Measurements from ENCODE around the gene SLC4A7.

SLC4A7 gene

DNA sequence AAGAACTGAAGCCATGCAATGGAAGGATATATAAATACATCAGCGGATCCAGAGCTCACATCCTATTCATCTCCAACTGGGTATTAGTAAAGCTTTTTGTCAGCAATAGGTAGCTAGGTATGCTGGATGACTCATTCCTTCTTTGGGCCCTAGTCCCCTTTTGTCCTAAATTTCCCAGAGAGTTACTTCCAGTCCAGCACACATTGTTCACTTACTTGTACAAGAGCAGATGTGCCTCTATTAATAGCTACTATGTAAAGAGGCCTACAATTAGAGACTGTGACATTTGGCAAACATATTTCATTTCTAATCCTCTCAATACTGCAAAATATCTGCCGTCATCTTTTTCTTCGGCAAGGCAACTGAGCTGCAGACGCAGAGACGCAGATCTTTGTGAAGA lies 1.7 kb upstream of the SLC4A7 start:
- Histone ChIP-seq H3K27me3 (ENCODE audit: control insufficient read depth, insufficient read depth, low read length) (no peaks in the 10 kb centered on the region), H3K9me3 (ENCODE audit: control insufficient read depth, insufficient read depth, low read length) (no peaks in the 10 kb centered on the region), H3K36me3 (ENCODE audit: control insufficient read depth, insufficient read depth, low read length) (no peaks in the 10 kb centered on the region), H3K4me3 (ENCODE audit: low read depth, low read length) (no peak overlapping the region), H3K4me1 (ENCODE audit: control insufficient read depth, insufficient read depth, low read length) (no peaks in the 10 kb centered on the region), H3K9ac (ENCODE audit: low read depth, low read length) (no peak overlapping the region)

DNA sequence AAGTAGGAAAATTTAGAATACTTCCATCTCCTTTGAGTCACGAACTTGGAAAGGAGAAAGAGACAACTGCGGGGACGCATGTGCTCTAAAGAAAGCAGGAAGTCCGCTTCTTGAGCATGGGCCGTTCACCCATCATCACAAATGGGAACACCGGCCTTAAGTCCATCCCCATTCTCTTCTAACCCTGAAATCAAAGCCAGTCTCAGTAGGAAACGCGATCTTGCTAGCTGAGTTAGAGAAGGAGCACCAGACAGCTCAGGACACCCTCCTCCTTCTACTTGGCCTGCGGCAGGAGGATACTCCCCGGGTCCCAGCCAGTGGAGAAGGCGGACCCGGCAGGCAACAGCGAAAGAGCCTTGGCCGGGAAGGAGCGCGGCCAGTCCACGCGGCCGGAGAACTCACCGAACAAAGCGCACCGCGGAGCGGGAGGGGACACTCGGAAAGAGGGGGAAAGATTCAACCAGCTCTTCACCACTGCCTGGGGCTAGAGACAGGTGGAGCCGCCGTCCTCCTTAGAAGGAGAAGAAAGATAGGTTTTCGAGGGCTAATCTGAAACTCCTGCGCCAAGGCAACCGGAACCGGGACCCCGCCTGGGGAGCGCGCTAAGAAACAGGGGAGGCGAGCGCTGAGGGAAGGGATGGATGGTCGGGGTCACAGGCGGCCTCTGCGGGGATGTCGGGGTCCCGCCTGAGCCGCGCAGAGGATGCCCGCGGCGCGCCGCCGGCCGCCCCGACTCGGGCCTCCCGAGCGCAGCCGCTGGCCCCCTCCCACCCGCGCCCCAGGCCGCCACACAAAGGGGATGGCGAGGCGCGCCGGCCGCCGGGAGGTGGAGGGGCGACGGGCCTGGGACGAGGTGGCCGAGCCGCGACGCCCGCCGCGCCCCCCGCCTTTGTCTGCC lies 818 bp downstream of the SLC4A7 start:
- H3K9ac ChIP-seq (ENCODE audit: low read depth, low read length): peak overlapping the region; percentile 89
- peak overlapping the region; percentile 94 for H3K4me3 ChIP-seq (ENCODE audit: low read depth, low read length)
- no peaks in the 10 kb centered on the region for H3K4me1 ChIP-seq (ENCODE audit: control insufficient read depth, insufficient read depth, low read length)
- H3K27me3 ChIP-seq (ENCODE audit: control insufficient read depth, insufficient read depth, low read length): no peaks in the 10 kb centered on the region
- no peaks in the 10 kb centered on the region for H3K9me3 ChIP-seq (ENCODE audit: control insufficient read depth, insufficient read depth, low read length)
- H3K36me3 ChIP-seq (ENCODE audit: control insufficient read depth, insufficient read depth, low read length): no peaks in the 10 kb centered on the region

DNA sequence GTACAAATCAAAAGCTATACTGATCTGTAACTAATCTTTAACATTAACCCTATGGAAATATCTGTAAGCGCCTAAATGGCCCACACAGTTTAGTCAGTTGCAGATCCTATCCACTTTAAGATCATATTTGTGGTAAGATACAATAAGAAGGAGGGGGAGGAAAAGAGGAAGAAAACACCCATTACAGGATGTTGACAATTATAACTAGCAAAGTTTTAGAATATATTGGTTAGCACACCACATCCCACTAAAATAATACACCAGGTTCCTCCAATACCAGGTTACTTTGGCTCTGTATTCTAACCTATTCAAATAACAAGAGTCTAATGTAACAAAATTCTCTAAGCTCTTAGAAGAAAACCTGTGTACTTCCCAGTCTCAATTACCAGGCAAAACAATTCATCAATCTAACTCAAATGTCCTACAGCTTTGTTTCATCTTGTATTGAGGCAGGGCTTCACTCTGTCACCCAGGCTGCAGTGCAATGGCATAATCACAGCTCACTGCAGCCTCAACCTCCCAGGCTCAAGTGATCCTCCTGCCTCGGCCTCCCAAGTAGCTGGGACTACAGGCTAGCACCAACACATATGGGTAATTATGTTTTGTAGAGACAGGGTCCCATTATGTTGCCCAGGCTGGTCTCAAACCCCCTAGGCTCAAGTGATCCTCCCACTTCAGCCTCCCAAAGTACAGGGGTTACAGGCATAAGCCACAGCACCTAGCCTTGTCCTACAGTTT lies 4.2 kb downstream of the SLC4A7 start:
- Histone ChIP-seq H3K4me1 (ENCODE audit: control insufficient read depth, insufficient read depth, low read length) (no peaks in the 10 kb centered on the region), H3K27me3 (ENCODE audit: control insufficient read depth, insufficient read depth, low read length) (no peaks in the 10 kb centered on the region), H3K9me3 (ENCODE audit: control insufficient read depth, insufficient read depth, low read length) (no peaks in the 10 kb centered on the region), H3K4me3 (ENCODE audit: low read depth, low read length) (no peak overlapping the region), H3K9ac (ENCODE audit: low read depth, low read length) (no peak overlapping the region), H3K36me3 (ENCODE audit: control insufficient read depth, insufficient read depth, low read length) (no peaks in the 10 kb centered on the region)

DNA sequence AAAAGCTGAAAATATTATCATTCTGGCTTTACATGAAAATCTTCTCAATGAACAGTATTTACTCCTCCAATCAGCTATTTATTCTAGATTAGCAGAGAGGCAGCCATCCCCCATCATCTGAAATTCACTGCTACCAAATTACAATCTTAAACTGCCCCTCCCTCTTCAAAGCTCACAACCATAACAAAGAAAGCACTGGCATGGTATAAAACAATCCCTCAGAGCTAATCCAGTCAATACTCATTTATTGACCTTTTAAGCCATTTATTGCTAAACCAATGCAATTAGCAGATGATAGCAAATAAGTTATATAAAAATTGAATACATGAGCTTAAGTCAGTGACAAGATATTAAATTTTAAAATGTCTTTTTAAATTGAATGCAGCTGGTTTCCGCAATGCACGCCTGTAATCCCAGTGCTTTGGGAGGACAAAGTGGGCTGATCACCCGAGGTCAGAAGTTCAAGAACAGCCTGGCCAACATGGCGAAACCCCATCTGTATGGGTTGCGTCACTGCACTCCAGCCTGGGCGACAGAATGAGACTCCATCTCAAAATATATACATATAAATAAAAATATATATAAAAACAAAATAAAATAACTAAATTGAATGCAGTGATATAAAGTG lies 12.1 kb downstream of the SLC4A7 start:
- no peak overlapping the region for H3K9ac ChIP-seq (ENCODE audit: low read depth, low read length)
- H3K4me3 ChIP-seq (ENCODE audit: low read depth, low read length): no peak overlapping the region
- H3K27me3 ChIP-seq (ENCODE audit: control insufficient read depth, insufficient read depth, low read length): no peaks in the 10 kb centered on the region
- no peaks in the 10 kb centered on the region for H3K9me3 ChIP-seq (ENCODE audit: control insufficient read depth, insufficient read depth, low read length)
- no peaks in the 10 kb centered on the region for H3K36me3 ChIP-seq (ENCODE audit: control insufficient read depth, insufficient read depth, low read length)
- peaks cover 3% of the 10 kb centered on the region for H3K4me1 ChIP-seq (ENCODE audit: control insufficient read depth, insufficient read depth, low read length)

DNA sequence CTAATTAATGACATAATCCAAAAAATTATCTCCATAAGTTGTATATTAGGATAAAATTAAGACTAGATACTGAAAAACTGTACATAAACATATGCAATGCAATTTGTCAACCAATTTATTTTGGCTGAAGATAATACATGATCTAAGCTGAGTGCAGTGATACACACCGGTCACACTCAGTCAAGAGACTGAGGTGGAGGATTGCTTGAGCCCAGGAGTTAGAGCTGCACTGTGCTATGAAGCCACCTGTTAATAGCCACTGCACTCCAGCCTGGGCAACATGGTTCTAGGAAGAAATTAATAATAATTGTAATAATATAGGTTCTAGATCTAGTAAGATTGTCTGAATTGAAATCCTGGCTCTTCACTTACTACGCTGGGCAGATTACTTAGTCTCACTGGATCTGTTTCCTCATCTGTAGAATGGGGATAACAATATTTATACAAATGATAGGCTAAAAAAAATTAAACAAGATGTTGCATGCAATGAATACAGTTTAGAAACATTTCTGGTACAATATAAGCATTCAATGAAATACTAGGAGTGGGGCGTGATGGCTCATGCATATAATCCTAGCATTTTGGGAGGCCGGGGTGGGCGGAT lies 15.8 kb downstream of the SLC4A7 start:
- H3K4me1 ChIP-seq (ENCODE audit: control insufficient read depth, insufficient read depth, low read length): peaks cover 3% of the 10 kb centered on the region
- no peaks in the 10 kb centered on the region for H3K36me3 ChIP-seq (ENCODE audit: control insufficient read depth, insufficient read depth, low read length)
- no peak overlapping the region for H3K9ac ChIP-seq (ENCODE audit: low read depth, low read length)

DNA sequence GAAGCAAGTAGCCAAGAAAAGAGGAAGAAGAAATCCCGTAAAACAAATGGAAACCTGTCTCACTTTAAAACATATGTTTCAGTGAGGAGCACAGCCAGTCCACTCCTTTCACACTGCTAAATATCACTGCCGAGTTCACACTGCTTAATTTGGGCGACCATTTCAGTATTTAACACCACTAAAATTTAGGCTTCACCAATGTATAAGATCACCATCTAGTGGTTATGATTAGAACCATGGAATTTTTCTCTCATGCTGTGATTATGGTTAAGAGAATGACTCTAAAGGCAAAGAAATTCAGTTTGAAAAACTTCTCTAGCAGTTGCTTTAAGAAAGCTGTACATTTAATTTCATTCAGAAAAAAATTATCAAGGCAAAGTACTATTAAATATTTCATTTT lies 16.6 kb downstream of the SLC4A7 start:
- peaks cover 3% of the 10 kb centered on the region for H3K4me1 ChIP-seq (ENCODE audit: control insufficient read depth, insufficient read depth, low read length)
- H3K9ac ChIP-seq (ENCODE audit: low read depth, low read length): no peak overlapping the region
- no peaks in the 10 kb centered on the region for H3K27me3 ChIP-seq (ENCODE audit: control insufficient read depth, insufficient read depth, low read length)
- no peaks in the 10 kb centered on the region for H3K9me3 ChIP-seq (ENCODE audit: control insufficient read depth, insufficient read depth, low read length)
- H3K36me3 ChIP-seq (ENCODE audit: control insufficient read depth, insufficient read depth, low read length): no peaks in the 10 kb centered on the region
- no peak overlapping the region for H3K4me3 ChIP-seq (ENCODE audit: low read depth, low read length)

More for the DNA sequence above, 15.8 kb downstream of the SLC4A7 start:
- H3K9me3 ChIP-seq (ENCODE audit: control insufficient read depth, insufficient read depth, low read length): no peaks in the 10 kb centered on the region
- H3K27me3 ChIP-seq (ENCODE audit: control insufficient read depth, insufficient read depth, low read length): no peaks in the 10 kb centered on the region
- no peak overlapping the region for H3K4me3 ChIP-seq (ENCODE audit: low read depth, low read length)

DNA sequence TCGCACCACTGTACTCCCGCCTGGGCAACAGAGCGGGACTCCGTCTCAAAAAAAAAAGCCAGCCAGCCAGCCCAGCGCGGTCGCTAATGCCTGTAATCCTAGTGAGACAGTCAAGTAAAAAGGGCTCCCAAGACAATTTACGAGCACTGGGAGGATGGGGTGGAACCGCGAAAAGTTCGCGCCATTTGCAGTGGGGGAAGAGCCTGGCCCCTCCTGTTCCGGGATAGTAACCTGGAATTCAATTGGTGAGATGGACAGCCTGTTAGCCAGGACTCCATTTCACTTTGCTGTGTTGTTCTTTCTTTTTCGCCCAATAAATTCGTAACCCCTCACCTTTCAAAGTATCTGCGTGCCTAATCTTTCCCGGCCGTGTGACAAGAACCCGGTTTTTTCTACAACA lies 19.5 kb downstream of the SLC4A7 start:
- H3K4me1 ChIP-seq (ENCODE audit: control insufficient read depth, insufficient read depth, low read length): peaks cover 3% of the 10 kb centered on the region
- no peaks in the 10 kb centered on the region for H3K9me3 ChIP-seq (ENCODE audit: control insufficient read depth, insufficient read depth, low read length)
- no peak overlapping the region for H3K9ac ChIP-seq (ENCODE audit: low read depth, low read length)
- H3K27me3 ChIP-seq (ENCODE audit: control insufficient read depth, insufficient read depth, low read length): no peaks in the 10 kb centered on the region
- no peaks in the 10 kb centered on the region for H3K36me3 ChIP-seq (ENCODE audit: control insufficient read depth, insufficient read depth, low read length)
- H3K4me3 ChIP-seq (ENCODE audit: low read depth, low read length): no peak overlapping the region

DNA sequence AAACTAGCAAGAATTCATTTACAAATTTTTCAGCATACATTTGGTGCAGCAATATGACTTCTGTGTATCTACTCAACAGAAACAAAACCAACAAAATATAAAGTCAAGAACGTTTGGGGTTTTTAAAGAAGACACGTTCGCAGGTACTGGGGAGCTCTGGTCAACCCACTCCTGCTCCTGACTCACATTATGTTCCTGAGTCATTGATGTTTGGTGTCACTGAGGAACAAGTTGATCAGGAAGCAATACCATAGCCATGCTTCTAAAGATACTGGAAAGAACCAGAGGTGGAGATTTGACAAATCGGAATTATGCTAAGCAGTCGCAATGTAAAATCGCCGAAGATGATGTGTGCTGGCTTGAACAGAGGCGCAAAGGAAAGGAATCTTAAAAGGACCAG lies 22.0 kb downstream of the SLC4A7 start:
- Histone ChIP-seq H3K27me3 (ENCODE audit: control insufficient read depth, insufficient read depth, low read length) (no peaks in the 10 kb centered on the region), H3K4me3 (ENCODE audit: low read depth, low read length) (no peak overlapping the region), H3K36me3 (ENCODE audit: control insufficient read depth, insufficient read depth, low read length) (no peaks in the 10 kb centered on the region), H3K4me1 (ENCODE audit: control insufficient read depth, insufficient read depth, low read length) (no peaks in the 10 kb centered on the region), H3K9ac (ENCODE audit: low read depth, low read length) (no peak overlapping the region), H3K9me3 (ENCODE audit: control insufficient read depth, insufficient read depth, low read length) (no peaks in the 10 kb centered on the region)

DNA sequence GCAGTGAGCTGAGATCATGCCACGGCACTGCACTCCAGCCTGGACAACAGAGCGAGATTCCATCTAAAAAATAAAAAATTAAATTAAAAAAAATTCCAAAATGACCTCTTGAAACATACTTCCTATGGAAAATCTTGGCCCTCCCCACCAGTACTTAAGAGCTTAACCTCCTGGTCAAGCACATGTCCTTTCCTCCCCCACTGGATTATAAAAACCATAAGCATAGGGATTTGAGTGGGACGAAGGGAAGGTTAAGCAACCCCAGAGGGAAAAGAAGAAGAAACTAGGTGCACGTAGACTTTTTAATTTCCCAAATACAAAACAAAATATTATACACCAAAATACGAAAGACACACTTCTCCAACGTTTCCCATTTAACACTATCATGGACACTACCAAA lies 25.3 kb downstream of the SLC4A7 start:
- no peak overlapping the region for H3K4me3 ChIP-seq (ENCODE audit: low read depth, low read length)
- H3K27me3 ChIP-seq (ENCODE audit: control insufficient read depth, insufficient read depth, low read length): no peaks in the 10 kb centered on the region
- H3K9ac ChIP-seq (ENCODE audit: low read depth, low read length): no peak overlapping the region
- no peaks in the 10 kb centered on the region for H3K9me3 ChIP-seq (ENCODE audit: control insufficient read depth, insufficient read depth, low read length)
- H3K4me1 ChIP-seq (ENCODE audit: control insufficient read depth, insufficient read depth, low read length): peaks cover 4% of the 10 kb centered on the region
- no peaks in the 10 kb centered on the region for H3K36me3 ChIP-seq (ENCODE audit: control insufficient read depth, insufficient read depth, low read length)

DNA sequence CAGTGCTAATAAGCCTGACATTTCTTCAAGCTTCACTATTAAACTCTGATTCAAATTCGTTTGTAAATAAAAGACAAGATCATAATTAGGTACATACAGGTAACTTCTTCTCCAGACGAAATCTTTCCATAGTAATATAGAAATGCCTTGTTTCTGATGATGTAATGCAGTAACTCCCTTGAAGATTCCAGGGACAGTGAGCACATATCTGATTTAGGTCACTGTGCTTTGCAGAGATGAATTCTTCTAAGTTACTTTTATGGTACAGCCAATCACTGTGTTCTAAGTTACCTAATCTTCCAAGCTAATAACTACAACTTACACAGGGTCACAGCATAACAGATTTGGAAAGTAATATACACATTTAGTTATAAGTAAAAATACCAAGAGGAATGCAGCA lies 27.6 kb downstream of the SLC4A7 start:
- Histone ChIP-seq H3K9ac (ENCODE audit: low read depth, low read length) (no peak overlapping the region), H3K9me3 (ENCODE audit: control insufficient read depth, insufficient read depth, low read length) (no peaks in the 10 kb centered on the region), H3K36me3 (ENCODE audit: control insufficient read depth, insufficient read depth, low read length) (no peaks in the 10 kb centered on the region), H3K27me3 (ENCODE audit: control insufficient read depth, insufficient read depth, low read length) (no peaks in the 10 kb centered on the region), H3K4me1 (ENCODE audit: control insufficient read depth, insufficient read depth, low read length) (peaks cover 4% of the 10 kb centered on the region), H3K4me3 (ENCODE audit: low read depth, low read length) (no peak overlapping the region)

DNA sequence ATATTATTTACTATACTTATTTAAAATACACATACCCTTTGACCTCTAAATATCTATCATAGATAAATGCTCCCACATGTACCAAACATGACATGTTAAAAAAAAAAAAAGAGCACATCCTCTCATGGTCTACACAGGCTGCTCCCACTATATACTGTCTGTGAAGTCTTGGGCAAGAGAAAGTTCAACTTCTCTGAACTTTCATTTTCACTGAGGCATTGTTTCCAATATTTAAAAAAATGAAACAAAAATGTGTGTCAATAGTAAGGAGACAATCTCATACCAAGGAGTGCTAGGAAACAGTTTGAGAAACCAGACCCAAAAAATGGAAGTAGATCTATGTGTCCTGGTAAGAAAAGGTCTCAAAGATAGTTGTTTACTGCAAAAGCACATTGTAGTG lies 29.3 kb downstream of the SLC4A7 start:
- H3K9me3 ChIP-seq (ENCODE audit: control insufficient read depth, insufficient read depth, low read length): no peaks in the 10 kb centered on the region
- peaks cover 4% of the 10 kb centered on the region for H3K4me1 ChIP-seq (ENCODE audit: control insufficient read depth, insufficient read depth, low read length)
- H3K36me3 ChIP-seq (ENCODE audit: control insufficient read depth, insufficient read depth, low read length): no peaks in the 10 kb centered on the region
- no peak overlapping the region for H3K4me3 ChIP-seq (ENCODE audit: low read depth, low read length)
- no peak overlapping the region for H3K9ac ChIP-seq (ENCODE audit: low read depth, low read length)
- no peaks in the 10 kb centered on the region for H3K27me3 ChIP-seq (ENCODE audit: control insufficient read depth, insufficient read depth, low read length)
